Keratinocyte (primary cell): ENCODE measurements around the gene PICALM.

Source experiments
- CTCF ChIP-seq, 3 experiments: IDR thresholded peaks in 1 of 3; conservative IDR thresholded peaks in 1 of 3; optimal IDR thresholded peaks in 1 of 3; 2 replicates in 2 of 3; 3 replicates in 1 of 3; pipeline versions ENCODE3 to v1.5.1; 2011; ENCODE audit warnings: low read length in 3 of 3, mild to moderate bottlenecking in 3 of 3, moderate library complexity in 2 of 3, control low read depth in 1 of 3, inconsistent platforms in 1 of 3; ENCODE audit not compliant: insufficient read depth in 2 of 3; ENCODE audit errors: extremely low read depth in 1 of 3
- EZH2 ChIP-seq: IDR thresholded peaks from one replicate; pipeline ENCODE4 v1.6.1; 2012; ENCODE audit warnings: inconsistent platforms, mild to moderate bottlenecking, low read length, moderate library complexity

DNA sequence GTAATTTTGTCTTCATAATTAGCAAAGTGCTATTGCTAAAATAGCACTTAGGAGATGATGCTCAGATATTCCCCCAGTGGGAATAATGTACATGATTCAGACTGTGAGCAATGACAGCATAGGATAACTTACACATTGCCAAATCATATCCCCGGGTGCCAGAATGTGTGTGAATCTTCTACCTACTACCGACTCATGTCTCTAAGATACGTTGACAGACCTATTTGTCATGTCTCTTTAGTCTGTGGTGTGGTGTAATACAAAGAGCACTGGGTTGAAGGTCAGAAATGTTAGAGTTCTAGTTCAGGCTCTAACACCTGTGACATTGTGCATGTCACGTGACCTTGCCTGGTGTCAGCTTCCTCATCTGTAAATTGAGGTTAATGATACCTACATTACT is 31.0 kb upstream of the PICALM start:
- no peak for TF ChIP-seq CTCF (optimal IDR thresholded peaks at IDR 0.05 in 1 of 3, IDR thresholded peaks at IDR 0.05 in 1 of 3, conservative IDR thresholded peaks at IDR 0.05 in 1 of 3; ENCODE audit: extremely low read depth in 1 of 3, insufficient read depth in 2 of 3, low read length in 3 of 3)
- no peak for TF ChIP-seq EZH2
